Stimulated activated CD4-positive, alpha-beta T cell treated with anti-CD3 and anti-CD28 coated beads, Interleukin-15, amount 100 ng/mL, for 48 hours (primary cell): ENCODE data around the gene MED6.

Experiments
- DNase-seq, 2 donors: peaks; one replicate each; pipeline ENCODE4 v3.0.0-alpha.2; 2020; ENCODE audit warnings: low read depth in 2 of 2

MED6 gene, protein sequence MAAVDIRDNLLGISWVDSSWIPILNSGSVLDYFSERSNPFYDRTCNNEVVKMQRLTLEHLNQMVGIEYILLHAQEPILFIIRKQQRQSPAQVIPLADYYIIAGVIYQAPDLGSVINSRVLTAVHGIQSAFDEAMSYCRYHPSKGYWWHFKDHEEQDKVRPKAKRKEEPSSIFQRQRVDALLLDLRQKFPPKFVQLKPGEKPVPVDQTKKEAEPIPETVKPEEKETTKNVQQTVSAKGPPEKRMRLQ

DNA sequence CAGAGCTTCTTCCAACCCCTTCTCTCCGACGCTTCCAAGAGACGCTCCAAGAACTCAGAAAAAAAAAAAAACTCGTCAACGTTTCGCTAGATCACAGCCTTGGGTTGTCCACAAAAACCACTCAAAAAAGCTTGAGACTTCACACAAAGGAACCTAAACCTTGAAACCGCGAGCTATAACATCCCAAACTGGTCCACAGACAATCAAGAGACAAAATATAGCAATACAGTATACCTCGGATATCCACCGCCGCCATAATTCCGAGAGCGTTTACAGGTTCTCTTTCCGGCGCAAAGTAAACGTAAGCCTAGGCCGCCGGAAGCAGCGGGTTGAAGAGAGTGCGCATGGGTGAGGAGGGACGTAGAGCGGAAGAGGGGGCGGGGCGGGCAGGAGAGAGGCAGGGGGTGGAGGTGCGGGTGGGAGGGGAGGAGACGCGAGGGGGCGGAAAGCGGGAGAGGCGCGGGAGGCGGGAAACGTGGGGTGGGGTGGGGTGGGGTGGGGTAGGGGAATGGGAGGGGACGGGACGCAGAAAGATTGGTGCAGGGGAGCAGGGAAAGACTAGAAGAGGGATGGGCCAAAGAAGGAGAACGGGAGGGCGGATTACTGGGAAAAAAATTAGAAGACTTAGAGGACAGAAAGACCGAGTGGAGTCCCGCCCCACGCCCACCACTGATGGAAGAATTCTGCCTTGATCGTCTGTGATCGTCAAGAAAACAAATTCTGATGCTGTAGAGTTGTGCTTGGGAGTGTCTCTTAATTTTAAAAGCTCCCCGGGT lies at the start of gene MED6:
MED6 (minus strand) TSS at position 274 of the 776 bp plus-strand sequence; CDS start at position 256, 18 bp downstream.
- peak; percentile 85 to 86 for DNase-seq

DNA sequence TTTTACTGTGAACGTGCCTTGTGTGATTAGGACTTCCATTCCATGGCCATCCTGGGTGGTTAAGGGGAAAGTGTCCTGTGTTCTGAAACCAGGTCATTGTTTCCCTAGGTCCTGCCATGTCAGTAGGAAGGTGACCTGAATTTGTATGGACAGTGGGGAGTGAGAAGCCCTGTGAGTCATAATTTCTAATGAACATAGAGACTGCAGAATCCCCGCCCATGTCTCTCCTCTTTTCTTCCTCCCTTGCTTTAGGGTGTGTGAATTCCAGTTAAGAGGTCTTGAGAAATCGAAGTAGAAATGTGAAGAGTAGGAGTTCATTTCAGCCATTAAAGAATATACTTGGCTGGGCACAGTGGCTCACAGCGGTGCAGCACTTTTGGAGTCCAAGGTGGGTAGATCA lies 49.3 kb upstream of the MED6 start:
- DNase-seq: no peak

DNA sequence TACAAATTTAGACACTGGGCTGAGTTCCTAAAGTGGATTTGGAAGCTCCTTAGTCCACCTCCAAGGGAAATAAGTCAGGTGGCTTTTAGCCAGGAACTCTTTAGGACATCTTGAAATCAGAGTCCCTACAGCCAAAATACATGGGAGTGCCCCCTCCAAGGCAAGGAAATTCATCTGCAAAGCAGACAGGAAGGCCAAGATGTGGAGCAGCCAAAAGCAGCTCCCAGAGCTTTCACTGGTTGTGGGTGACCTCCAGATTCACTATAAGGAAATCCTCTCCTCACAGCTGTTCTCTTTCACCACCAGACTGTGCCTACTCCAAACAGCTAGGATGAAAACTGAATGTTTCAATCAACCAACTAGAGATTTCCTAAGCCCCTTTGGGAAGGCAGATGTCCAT lies 47.9 kb upstream of the MED6 start:
- no peak for DNase-seq

DNA sequence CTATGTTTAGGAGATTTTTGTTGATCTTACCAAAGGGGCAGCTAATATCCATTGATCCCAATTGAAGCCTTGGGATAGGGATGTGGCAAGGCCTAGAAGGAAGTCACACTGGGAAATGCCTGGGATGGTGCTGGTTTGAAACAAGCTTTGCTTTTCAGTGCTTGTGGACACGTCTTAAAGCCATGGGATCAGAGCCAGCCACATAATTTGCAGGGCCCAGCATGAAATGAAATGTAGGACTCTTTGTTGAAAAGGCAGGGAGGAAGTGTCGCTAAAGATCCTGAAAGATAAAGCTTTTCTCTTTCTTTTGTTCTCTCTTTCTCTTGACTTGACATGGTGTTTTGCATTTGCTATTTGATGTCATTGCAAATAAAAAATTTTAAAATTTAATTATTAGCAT lies 46.2 kb upstream of the MED6 start:
- DNase-seq: no peak

DNA sequence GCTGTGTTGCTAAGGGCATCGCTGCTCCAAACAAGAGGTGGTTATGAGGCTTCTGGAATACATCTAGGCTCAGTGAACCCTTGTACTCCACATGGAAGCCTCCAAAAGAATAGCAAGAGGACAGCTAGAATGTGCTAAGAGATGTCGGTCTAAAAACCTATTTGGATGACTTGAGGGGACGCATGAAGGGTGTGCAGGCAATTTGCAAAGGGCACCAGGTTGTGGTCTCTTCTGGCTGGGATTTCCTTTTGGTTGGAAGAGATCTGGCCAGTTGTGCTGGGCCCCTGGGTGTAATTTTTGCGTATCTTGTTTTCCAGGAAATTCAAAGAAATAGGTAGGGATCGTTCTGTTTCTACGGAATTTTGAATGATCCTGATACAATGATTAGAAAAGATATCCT lies 45.4 kb upstream of the MED6 start:
- DNase-seq: no peak

DNA sequence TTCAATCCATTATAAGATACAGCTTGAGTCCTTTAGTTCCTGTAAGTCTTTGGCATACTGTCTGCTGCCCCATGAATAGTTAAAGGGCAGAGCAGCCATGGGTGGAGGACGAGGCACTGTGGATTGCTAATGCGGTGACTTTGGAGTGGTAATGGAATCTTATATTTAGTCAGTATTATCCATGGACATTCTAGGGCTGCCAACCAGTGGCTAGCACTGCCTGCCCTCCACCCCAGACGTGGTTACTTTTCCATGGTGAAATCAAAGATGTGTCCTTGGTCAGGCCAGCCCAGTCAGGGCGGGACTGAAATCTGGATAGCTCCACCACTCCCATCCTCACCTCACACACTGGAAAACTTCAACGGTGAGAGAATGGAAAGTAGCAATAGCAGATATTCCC lies 43.5 kb upstream of the MED6 start:
- no peak for DNase-seq

DNA sequence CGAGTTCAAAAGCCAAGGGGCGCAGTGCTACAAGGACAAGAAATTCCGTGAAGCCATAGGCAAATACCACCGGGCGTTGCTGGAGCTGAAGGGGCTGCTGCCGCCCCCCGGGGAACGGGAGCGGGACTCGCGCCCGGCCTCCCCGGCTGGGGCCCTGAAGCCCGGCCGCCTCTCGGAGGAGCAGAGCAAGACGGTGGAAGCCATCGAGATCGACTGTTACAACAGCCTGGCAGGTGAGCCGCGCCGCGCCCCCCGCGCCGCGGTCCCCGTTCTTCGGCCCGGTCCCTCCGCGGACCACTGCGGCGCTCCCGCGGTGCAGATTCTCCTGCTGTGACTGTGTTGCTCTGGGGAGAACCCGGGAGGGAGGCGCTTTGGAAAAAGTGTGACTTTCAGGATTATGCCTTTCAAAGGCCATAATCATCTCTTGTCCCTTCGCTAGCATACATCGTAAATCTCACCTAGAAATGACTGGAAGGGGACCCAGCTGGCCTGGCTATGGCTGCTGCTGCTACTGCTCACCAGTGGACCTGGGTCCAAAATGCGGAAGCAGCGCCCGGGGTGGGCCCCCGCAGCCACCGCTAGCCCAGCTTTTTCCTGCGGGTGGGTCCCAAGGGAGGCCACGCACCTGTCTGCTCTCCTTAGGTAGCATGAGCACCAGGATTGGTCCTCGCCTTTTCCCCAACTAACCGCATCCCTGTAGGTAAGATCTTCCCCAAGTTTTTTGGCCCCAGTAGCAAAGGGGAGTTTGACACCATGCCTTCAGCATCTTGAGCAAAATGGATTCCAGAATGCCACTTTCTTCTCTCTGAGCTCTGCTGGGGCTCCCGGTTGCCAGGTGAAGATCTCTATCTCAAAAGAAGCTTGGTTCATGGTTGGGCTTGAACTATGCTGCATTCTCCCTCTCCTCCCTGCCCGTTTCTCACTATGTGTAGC lies 42.1 kb upstream of the MED6 start:
- no peak for DNase-seq

DNA sequence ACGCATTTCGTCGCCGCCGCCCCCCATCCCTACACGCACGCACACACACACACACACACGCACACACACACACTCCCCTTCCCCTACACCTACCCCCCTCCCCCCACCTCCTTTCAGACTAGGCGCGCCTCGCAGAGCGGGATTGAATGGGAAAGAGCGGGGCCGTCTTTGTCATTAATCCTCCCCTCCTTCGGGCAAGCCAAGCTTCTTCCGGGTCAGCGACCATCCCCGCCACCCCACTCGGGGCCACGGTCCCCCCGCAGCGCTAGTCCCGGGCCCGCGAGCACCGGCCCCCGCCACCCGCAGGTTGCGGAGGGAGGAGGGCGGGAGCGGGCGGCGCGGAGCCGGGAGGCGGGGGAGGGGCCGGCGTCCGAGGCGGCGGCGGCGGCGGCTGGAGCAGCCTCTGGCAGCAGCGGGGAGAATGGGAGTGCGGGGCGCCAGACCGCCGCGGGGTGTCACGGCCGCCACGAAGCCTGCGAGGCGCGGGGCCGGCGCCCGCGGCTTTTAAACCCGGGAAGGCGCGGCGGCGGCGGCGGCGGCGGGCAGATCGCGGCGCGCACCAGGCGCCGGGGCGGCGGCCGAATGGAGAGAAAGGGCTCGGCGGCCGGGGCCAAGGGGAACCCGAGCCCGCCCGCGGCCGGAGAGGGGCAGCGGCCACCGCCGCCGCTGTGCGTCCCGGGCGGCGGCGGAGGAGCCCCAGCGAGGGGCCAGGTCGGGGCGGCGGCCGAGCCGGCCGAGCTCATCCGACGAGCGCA lies 41.3 kb upstream of the MED6 start, which contains the start of gene TTC9:
TTC9 (plus strand) TSS at position 369 of the 755 bp plus-strand sequence; CDS start at position 583, 214 bp downstream.
- no peak for DNase-seq

DNA sequence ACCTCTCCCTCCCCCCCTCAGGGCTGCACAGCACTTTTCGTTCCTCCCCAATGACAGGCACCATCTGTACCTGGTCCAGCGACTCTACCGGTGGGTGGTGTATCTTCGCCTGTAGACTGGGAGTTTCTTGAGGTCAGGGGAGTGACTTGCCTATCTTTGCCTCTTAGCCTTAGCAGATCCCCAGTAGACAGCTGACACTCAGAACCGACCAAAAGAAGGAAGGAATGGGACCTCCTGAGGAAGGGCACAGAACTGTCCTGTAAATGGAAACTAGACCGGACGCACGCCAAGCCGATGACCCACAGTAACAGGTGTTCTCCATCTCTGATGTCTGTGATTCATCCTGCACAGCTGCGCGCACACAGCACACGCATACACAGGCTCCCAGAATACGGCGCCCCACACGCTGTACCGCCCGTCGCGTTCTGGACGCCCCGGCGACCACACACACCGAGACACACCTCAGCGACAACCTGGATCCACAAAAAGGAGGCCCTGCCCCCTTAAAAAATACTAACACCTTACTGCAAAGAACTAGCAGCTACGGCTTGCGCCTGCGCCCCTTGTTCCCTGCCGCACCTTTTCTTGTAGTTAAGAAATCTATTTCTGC lies 40.6 kb upstream of the MED6 start:
- DNase-seq: no peak

DNA sequence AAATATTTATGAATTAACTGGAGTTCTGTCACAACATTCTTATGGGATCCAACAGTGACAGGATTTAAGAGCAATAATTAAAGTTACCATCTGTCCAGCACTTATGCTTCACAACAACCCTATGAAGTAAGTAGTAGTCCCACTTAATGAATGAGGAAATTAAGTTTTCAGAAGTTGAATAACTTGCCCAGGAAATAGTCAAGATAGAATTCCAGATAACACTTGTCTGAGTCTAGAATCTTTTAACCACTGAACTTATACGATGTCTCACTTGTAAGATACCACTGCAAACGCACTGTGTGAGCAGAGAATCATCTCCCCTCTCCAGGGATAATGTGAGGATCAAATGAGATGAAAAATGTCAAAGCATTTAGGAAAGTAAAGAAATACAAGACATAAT lies 38.0 kb upstream of the MED6 start:
- no peak for DNase-seq

DNA sequence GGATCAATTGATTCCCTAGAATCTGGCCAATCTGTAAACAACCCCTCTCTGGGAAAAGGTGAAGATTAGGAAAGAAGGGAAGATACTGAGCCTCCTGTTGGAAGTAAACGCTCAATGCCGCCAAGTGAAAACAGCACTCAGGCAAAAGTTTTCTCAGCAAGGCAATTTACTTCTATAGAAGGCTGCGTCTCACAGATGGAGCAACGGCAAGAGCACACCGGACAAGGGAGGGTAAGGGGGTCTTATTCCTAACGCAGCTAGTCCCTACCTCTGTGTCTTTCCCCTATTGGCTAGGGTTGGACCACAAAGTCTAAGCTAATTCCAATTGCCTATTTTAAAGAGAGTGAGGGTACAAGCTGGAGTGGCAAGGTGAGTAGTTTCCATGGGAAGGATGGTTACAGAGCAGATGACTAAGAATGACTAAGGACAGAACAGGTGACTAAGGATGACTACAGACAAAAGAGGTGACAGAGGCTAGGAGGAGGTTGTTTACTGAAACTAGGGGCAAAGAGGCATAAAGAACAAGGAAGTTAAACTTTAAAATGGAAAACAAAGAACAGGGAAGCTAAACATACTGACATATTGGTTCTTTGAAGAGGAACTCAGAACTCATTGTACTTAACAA lies 35.6 kb upstream of the MED6 start:
- DNase-seq: no peak

DNA sequence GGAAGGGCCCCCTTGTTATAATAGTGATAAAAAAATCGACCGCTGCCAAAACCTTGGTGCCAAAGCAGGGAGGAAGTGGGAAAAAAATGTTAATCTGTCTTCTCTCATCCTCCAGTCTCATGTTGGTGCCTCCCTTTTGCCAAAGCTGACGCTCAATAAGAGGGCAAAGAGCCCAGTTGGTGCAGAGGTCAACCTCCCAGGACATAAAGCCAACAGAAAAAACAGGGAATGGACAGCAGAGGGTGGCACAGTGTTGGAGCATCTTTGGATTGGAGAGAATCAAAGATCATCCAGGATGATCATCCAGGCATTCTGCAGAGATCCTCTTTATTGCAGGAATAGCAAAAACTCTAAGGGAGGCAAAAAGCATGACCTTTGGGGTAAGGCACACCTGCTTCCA lies 31.5 kb upstream of the MED6 start:
- no peak for DNase-seq

DNA sequence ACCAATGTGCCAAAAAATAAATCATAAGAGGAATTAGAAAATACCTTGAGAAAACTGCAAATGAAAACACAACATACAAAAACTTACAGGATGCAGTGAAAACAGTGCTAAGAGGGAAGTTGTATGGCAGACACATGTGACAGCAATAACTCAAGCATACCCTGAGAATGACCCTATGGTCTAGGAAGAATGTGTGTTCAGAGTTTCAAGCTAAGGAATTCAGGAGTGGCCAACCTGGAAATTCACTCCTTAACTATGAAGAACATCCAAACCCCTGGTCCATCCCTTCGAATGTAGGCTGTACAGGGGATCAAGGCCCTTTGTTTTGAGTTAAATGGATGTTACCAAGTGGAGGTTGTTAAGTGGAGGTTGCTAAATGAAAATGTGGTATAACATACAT lies 24.5 kb upstream of the MED6 start:
- DNase-seq: no peak

DNA sequence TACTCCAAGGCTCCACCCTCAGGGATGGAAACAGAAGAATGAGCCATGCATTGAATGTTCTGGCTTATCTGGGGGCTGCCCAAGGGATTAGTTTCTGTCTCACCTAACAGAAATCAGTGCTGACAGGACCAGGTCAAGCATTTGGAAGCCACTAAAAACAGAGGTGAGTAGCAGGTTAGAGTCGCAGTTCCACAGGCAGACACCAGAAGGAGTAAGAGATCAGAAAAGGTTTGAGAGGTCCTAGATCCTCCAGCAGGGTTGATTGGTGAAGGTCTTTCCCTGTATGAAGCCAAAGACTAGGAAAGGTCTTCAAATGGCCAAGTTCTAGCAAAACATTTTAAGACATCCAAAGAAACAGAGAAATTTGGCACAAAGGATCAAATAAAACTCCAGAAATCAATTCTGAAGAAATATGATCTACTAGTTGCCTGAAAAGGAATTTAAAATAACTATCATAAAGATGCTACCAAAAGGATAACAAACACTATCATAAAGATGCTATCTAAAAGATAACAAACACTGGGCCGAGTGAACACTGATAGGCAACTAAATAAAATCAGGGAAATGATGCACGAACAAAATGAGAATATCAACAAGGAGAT lies 21.8 kb upstream of the MED6 start:
- peak in 1 of 2 donors; percentile 36 for DNase-seq

DNA sequence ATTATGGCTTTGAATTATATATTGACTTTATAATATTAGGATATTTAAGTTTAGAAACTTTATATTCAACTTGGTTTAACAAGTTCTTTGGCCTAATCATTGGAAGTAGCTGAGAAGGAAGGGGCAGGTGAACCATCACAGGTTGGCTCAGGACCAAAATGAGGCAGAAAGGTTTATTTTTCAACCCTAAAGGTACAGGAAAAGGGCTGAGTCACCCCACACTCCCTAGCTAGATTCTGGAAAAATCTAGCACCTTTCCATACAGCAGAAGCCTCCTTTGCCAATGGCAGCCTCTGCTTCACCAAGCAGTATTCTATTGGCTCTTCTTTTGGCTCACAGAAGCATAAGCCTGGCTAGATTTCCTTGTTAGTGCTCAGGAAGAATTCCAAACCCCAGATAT lies 19.3 kb upstream of the MED6 start:
- no peak for DNase-seq

DNA sequence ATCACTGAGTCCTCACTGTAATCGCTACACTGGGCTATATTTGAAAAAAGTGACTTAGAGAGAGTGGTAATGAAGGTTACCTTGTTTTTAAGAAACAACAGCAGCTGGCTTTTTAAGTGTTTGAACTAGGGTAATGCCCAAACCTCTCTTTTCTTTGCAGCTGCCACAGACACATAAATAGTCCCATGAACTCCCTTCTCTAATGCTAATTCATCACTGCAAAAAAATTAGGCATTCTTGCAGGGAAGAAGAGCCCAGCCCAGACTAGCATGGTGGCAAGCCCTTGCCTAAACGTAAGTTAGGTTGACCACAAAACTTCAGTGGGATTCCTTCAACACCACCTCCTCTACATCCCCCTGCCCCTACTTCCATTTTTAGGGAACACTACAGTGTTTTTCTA lies 17.9 kb upstream of the MED6 start:
- no peak for DNase-seq

DNA sequence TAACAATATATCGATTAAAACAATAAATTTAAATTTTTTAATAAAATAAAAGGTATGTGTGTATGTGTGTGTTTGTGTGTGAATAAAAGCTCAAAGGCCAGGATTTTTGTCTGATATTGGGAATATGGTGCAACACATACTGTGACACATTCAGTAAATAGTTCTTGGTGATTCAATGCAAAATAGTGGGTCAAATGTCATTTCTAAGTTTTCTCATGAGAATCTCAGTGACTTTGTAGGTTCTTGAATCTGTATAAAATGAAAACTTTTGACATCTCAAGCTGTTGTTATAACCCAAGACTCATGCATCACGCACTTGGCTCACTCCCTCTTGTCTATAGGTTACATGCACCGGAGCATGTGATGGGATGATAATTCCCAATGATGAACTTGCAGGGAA lies 16.2 kb upstream of the MED6 start:
- DNase-seq: no peak

DNA sequence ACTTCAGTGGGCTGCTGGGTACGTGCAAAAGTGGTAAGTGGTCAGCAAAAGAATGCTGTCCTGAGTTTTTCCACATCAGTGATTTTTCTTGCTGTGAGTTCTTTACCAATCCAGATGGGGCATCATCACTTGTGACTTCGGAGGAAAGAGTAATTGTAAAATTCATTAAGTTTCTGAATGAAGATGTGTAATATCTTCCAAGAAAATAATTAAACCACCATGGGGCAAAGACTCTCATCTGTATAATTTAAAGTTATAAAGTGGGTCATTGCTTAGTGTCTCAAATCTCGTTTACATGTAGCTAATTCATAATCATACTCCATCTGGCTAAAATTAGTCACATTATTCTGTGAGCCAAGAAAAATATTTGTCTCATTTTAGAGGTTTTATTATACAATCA lies 10.8 kb upstream of the MED6 start:
- no peak for DNase-seq

DNA sequence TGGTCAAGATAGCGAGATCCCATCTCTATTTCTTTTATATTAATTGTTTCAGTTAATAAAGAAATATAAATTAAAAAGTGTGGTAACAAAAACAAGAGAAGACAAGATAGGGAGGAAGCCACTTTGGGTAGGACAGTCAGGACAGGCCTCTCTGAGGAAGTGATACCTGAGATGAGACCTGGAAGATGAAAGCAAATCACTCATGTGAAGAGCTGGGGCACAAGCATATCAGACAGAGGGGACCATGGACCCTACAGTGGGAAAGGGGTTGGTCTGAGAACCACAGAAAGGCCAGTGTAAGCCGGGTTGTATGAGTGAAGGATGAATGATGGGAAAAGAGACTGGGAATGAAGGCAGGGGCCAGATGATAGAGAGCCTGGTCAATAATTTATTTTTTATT lies 1.8 kb upstream of the MED6 start:
- no peak for DNase-seq

DNA sequence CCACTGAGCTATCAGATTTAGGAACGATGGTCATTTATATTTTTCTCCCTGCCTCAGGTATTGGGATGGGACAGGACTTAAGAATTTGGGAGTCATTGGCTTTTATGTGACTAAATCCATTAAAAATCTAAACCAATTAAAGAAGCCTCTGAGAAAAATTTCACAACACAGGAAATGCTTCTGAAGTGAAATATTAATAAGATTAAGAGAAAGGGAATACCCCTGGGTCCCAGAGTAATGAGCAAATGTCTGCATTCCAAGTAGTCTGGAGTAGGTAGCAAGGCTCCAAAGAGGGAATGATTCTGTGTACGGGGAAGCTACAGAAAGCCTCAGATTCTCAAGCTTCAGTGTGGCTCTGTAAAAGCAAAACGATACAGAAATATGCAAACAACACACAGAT lies 707 bp upstream of the MED6 start:
- DNase-seq: no peak
